Measurements from ENCODE around the gene SIRT6.

SIRT6 gene

GRCh38 chr19:4181053-4181508, 1.3 kb downstream of the SIRT6 start (continued):
- no peak for TF ChIP-seq ZSCAN4 (tag by site-specific recombination; IDR thresholded peaks at IDR 0.05)
- no peak for TF ChIP-seq ZIC2 (tag by site-specific recombination; IDR thresholded peaks at IDR 0.05)
- TF ChIP-seq PATZ1 (tag by site-specific recombination; IDR thresholded peaks at IDR 0.05), result 0 out of 2 replicates have a peak, but pooled peaks have one; percentile 15
- no peak for TF ChIP-seq MYNN (tag by site-specific recombination; IDR thresholded peaks at IDR 0.05; ENCODE audit: borderline replicate concordance)
- TF ChIP-seq ZNF449 (tag by site-specific recombination; IDR thresholded peaks at IDR 0.05), result no peak
- TF ChIP-seq ZNF571 (tag by site-specific recombination; IDR thresholded peaks at IDR 0.05), result no peak
- TF ChIP-seq ZNF785 (tag by site-specific recombination; IDR thresholded peaks at IDR 0.05), result no peak
- TF ChIP-seq ZFHX2 (tag by site-specific recombination; conservative IDR thresholded peaks at IDR 0.05), result peak; percentile 70
- TF ChIP-seq OVOL3 (tag by site-specific recombination; IDR thresholded peaks at IDR 0.05), result no peak
- TF ChIP-seq ATF2 (tag by site-specific recombination; IDR thresholded peaks at IDR 0.05; ENCODE audit: low read depth), result no peak
- no peak for TF ChIP-seq ZBTB1 (tag by site-specific recombination; IDR thresholded peaks at IDR 0.05)
- no peak for TF ChIP-seq TCF7L2 (IDR thresholded peaks at IDR 0.05; ENCODE audit: borderline replicate concordance, low read depth, low read length)
- TF ChIP-seq ZBTB20 (tag by site-specific recombination; IDR thresholded peaks at IDR 0.05), result no peak
- TF ChIP-seq ZNF510 (tag by site-specific recombination; IDR thresholded peaks at IDR 0.05; ENCODE audit: insufficient replicate concordance), result no peak

- TF ChIP-seq ZNF157 (tag by site-specific recombination; IDR thresholded peaks at IDR 0.05) (no peak), ZBTB8A (tag by site-specific recombination; IDR thresholded peaks at IDR 0.05) (no peak), ZSCAN23 (tag by site-specific recombination; IDR thresholded peaks at IDR 0.05) (no peak), ZNF140 (tag by site-specific recombination; IDR thresholded peaks at IDR 0.05) (no peak), ZNF558 (tag by site-specific recombination; IDR thresholded peaks at IDR 0.05) (no peak), ZNF561 (tag by site-specific recombination; IDR thresholded peaks at IDR 0.05; ENCODE audit: borderline replicate concordance) (no peak), MEIS1 (CRISPR knock-in tag; IDR thresholded peaks at IDR 0.05; ENCODE audit: borderline replicate concordance) (no peak), ZBTB48 (tag by site-specific recombination; IDR thresholded peaks at IDR 0.05) (no peak), ZNF449 (tag by site-specific recombination; IDR thresholded peaks at IDR 0.05) (no peak), ZNF701 (tag by site-specific recombination; IDR thresholded peaks at IDR 0.05) (no peak), BCL11B (tag by site-specific recombination; IDR thresholded peaks at IDR 0.05; ENCODE audit: low read depth) (no peak), ZNF600 (tag by site-specific recombination; IDR thresholded peaks at IDR 0.05) (no peak), ZSCAN18 (tag by site-specific recombination; IDR thresholded peaks at IDR 0.05) (no peak), ZNF501 (tag by site-specific recombination; IDR thresholded peaks at IDR 0.05) (no peak)
- Histone ChIP-seq H3K4me1 (ENCODE audit: control insufficient read depth, insufficient read depth, low read length) (no peaks in the 10 kb centered on the region), H3K36me3 (ENCODE audit: control insufficient read depth in 2 of 2, insufficient read depth in 1 of 2, low read length in 2 of 2) (peaks cover 0 to 35% of the 10 kb centered on the region in 2 experiments; a peak in 2 of 3 replicates), H3K4me3 (ENCODE audit: low read depth, low read length) (no peak overlapping the region), H3K9me3 (ENCODE audit: control insufficient read depth, insufficient read depth, low read depth, low read length) (no peaks in the 10 kb centered on the region), H3K27ac (ENCODE audit: extremely low read depth, low read depth, low read length) (no peak overlapping the region)
- CTCF ChIA-PET, result interaction anchor here (0.9 kb wide), 1 partner anchor 38 kb away, joined by 4 read pairs; no protein-coding TSS in a partner anchor
- POLR2A ChIA-PET, result interaction anchor here (0.6 kb wide), 1 partner anchor 98 kb away, joined by 3 read pairs; no protein-coding TSS in a partner anchor
These were observed 3.4 kb downstream of the SIRT6 start for GRCh38 chr19:4178990-4179389.

Data from HEK293 (cell line).